GM19455 (cell line): ENCODE measurements around the gene ADAT1.
"Not testable (repeated sequence)": the region's sequence is repeated elsewhere in the genome, so short reads cannot be mapped to it uniquely, and the experiment has no call there.

Source experiments
- ATAC-seq: cut with Tn5 transposase; IDR thresholded peaks from one replicate; pipeline ENCODE4 v1.9.1; 2021; ENCODE audit not compliant: unreplicated experiment

The ADAT1 gene

GRCh38 chr16:75621170-75621477 is 2.0 kb downstream of the ADAT1 start:
- ATAC-seq: no peak

- ATAC-seq: no peak
Observed at GRCh38 chr16:75620326-75621169, 2.5 kb downstream of the ADAT1 start.

DNA sequence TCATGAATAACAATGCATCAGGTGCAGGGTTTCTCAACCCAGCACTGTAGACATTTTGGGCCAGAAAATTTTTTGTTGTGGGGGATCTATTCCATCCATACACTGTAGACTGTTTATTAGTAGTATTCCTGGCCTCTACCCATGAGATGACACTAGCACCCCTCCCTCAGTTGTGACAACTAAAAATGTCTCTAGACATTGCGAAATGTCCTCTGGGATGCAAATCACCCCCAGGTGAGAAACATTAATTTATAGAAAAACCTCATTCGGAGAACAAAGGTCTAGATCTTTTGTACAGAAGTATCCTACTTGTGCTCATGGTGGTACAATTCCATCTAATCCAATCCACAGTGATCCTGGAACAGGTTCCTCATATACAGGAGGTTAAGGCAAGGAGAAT is 4.3 kb downstream of the ADAT1 start:
- no peak for ATAC-seq

DNA sequence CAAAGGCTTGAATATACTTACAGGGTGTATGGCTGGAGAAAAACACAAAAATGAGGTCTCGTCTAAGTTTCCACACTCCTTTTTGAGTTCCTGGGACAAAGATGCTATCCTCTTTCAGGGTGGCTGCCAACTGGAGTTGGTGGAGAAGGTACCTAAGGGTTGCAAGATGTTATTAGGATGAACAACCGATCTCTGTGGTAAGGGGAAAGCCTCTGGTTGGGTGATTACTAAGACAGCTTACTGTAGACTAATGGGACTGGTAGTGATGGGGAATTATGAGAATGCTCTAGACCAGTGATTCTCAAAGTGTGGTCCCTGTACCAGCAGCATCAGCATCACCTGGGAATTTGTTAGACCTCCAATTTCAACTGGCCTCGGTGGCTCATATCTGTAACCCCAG is 6.0 kb downstream of the ADAT1 start:
- ATAC-seq: no peak

DNA sequence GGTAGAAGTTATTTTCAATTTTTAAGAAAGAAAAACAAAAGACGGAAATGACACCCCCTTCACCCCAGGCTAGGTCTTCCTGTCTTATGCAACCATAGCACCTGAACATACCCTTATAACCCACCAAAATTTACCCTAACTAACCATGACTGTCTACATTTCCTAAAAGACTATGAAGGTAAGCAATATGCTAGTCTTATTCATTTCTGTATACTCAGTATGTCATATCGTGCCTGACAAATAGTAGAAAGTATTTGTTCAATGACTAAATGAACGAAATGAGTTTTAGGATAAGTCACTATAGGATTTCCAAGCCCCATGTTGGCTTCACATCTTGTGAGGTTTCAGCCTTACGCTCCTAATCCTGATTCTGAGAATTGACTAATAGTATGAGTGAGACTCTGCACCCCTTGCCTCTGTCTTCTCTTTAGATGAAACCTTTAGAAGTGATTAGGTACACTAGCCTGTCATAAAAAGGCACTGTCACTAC is 6.5 kb downstream of the ADAT1 start:
- peak; percentile 60 for ATAC-seq

DNA sequence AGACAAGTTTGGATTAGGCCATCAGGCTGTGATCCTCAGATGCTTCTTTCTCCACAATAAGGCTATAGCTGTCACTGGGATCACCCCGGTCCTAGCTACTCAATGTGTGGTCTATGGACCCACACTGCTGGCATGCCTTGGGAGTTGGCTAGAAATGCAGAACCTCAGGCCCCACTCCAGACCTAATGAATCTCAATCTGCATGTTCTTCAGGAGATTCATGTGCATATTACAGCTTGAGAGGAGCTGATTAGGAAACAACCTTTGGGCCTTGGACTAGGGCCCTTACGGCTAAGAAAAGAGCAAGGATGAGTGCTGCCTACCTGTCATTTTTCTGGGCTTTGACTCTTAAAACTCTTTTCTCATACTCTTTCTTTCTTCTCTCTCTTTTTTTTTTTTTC is 7.5 kb downstream of the ADAT1 start:
- ATAC-seq: no peak

DNA sequence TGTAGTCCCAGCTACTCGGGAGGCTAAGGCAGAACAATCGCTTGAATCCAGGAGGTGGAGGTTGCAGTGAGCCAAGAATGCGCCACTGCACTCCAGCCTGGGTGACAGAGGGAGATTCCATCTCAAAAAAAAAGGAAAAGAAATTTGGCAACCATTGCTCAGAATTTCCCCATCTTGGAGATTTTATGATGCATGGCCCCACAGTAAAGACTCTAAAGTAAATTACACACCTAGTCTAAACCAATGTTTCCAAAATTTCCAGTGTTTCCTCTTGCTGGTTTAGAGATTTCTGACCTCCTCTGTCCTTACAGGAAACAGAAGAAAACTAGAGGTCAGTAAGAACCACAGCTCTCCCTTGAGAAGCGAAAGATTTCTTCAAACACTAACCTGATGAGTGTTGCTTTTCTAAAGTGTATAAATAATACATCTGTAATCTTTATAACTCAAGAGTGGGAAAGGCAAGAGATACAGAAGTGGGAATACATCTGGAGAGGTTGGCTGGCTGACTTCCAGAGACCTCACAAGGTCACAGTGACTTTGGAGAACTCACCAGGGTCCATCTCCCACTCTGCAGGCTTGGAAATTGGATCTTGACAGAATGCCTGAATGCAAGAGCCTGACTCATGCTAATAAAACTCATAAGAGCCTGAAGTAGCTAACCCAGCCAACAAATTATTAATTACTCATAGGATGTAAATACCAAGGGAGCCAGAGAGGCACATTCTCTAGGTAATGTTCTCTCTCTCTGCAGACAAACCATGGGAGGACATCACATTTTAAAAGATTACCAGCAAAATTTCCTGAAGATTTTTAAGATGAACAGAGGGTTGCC is 8.8 kb downstream of the ADAT1 start:
- no peak for ATAC-seq

DNA sequence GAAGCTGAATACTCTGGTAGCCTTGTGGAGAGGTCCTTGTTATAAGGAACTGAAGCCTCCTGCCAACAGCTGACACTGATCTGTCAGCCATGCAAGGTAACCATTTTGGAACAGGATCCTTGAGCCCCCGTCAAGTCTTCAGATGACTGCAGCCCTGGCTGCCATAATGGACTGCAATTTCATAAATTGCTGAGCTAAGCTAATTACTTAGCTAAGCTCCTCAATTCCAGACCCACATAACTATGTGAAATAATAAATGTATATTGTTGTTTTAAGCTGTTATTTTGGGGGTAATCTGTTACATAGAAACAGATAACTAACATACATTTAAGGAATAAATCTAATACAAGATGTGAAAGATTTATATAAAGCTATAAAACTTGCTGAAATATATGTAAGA is 16.6 kb downstream of the ADAT1 start:
- ATAC-seq: no peak

DNA sequence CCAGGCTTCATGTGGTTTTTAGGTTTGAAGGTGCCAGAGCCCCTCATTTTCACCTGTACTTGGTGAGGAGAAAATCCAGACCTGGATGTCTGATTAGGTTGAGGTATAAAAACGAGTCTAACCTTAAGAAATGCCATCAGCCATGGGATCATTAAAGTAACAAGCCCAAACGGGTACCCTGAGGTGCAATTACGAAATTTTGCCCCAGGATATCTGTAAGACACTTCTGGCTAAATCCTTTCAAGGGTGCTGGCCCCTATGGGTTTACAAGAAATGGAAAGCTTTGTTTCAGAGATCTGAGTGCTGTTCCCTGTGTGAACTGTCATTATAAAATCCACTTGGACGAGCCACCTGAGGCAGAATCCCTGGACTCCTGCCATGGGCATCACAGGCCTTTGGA is 19.8 kb downstream of the ADAT1 start:
- ATAC-seq: no peak

DNA sequence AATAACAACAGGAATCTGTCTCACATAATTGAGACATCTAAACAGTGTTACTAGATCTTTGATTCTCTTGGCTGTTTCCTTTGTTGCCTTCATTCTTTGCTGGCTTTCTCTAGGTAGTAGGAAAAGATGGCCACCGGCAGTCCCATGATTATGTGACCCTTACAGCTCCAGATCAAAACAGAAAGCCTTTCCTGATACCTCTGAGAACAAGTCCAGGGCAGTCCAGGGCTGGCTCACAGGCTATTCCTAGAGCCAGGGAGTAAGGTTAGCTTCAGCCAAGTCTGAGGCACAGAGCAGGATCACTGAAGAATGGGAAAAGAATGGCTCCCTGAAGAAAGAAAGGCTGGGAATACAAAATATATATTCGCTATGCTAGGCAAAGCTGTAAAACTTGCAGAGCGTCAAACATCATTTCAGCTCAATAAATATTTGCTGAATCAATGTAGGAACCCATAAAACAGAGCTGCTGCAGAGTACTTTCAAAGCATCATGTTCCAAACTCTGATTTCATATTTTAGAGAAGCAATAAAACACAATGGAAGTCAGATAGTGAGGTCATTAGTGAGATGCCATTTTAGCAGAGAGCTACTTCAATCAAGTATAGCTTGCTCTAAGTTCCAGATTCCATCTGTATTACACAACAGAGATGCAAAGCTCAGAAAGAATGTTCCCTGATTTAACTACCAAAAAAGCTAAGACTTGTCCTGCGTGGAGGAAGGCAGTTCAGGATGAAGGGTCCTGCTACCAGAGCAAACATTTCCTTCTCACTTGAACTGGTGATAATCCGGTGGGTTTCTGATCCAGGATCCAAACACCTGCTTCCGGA is 23.4 kb downstream of the ADAT1 start:
- no peak for ATAC-seq

DNA sequence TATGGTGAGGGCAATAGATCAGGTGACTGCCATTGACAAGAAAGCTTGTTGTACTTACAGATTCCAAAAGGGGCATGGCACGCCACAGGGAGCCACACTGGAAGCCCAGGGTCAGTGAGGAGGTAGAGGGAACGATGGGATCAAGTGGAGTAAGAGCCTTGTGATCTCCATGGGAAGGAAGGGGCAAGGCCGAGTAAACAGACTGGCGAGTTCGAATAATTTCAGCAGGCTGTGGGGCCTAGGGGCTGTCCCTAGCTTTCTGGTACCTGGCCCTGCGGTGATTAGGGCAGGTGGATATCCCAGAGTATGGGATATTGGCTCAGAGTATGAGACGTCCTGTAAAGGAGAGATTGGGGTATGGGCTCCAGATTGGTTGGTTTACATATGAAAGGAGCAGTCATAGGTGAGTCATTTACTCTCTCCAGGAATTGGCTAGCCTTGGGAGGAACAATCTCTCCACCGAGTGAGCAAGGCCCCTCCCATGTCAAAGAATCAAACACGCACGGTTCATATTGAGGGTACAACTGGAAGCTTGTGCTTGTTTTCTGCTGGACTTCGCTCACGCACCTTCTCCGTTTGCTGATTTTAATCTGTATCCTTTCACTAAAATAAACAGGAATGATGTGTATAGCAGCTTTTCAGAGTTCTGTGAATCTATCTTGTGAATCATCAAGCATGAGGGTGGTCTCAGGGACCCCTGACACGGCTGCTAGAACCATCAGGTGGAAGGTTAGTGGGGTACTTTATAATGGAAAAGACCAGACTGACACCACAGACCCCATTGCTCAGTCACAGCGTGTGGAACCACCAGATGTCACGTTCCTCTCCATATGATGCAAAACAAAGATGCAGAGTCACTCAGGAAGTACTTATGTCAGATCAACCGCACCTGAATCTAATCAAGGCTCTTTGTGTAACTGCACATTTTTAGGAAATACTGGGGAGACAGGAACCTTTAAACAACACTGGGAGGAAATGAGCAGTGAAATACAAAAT is 29.0 kb downstream of the ADAT1 start:
- ATAC-seq: no peak

DNA sequence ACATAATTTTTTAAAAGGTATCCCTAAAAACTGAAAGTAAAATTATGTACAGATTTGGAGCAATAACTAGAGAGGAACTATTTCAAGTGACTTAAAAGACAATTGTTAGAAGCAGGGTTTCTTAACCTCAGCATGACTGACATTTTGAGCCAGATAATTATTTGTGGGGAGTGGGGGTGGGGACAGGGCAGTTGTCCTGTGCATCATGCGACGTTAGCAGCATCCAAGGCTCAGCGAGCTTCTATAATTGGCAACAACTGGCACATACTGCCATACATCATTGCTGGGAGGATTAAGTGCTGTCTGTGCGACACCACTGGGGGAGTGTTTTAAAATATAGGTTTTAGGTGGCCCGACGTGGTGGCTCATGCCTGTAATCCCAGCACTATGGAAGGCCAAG is 29.8 kb downstream of the ADAT1 start:
- ATAC-seq: no peak

DNA sequence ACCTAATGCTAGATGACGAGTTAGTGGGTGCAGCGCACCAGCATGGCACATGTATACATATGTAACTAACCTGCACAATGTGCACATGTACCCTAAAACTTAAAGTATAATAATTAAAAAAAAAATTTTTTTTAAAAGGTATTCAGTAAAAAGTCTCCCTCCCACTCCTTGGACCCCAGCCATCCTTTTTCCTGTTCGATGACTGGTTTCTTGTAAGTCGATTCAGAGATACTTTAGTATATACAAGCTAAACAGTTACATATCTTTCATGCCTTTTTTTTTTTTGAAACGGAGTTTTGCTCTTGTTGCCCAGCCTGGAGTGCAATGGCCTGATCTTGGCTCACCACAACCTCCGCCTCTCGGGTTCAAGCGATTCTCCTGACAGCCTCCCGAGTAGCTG is 31.2 kb downstream of the ADAT1 start:
- not testable (repeated sequence) for ATAC-seq

GRCh38 chr16:75590920-75591843 is 31.9 kb downstream of the ADAT1 start:
- no peak for ATAC-seq

DNA sequence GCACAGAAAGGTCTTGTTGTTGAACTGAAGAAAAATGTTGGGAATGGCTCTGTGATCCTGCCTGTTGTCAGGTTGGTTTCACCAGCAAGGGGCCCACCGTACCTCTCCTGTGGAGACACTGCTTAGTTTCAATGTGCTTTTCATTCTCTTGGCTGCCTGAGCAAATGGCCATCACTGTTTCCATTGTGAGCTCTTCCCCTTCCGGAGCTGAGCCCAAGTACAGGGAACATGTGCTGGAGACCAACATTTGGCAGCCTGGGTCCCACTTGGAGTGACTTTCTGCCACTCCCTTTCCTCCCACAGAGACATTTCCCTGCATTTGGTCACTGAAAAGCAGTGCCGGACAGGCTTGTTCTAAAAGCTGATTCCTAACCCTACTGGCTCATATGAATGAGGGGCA is 33.8 kb downstream of the ADAT1 start:
- no peak for ATAC-seq

- ATAC-seq: no peak
Observed at GRCh38 chr16:75588716-75589115, 34.4 kb downstream of the ADAT1 start.

DNA sequence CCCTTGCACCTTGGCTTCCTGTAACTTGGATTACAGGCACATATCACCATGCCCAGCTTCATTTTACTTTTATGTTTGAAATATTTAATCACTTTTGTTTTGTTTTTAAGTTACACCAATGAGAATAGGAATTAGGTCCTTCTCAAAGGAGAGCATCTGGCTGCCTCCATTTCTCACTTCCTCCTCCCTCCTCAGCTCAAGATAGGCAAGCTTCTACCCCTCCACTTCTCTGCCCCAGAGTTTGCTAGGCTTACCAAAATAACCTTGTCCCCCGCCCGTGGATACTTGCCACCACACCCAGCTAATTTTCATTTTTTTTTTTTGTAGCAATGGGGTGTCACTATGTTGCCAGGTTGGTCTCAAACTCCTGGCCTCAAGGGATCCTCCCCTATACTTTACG is 39.0 kb downstream of the ADAT1 start:
- peak; percentile 64 for ATAC-seq

GRCh38 chr16:75579281-75579834 is 43.7 kb downstream of the ADAT1 start:
- no peak for ATAC-seq

DNA sequence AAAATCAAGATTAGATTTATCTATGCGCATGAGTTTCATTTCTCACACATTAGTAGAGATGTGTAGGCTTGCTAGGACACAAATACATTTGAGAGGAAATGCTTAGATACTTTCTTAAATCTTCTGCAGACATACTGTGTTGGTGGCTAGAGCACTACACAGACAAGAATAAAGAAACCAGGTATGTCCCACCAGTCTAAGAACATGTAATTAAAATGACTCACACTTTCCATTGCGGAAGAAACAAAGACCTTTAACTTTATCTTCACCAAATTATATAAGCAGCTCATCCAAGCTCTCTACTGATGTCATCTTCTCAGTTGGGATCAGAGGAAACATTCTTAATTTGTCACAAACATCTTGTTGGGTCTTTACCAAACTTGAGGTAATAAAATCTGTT is 44.4 kb downstream of the ADAT1 start:
- ATAC-seq: no peak
